Stimulated activated naive B cell treated with anti-CD40 and anti-IgM and Interleukin-4, amounts not matched to agents 10 μg/mL and 1 μg/mL and 100 μg/mL, for 72 hours (primary cell): Measurements from ENCODE around the gene PLOD3.
A peak's percentile ranks its signal among the peaks of the same experiment; 100 is the strongest.

Source experiments
- ATAC-seq, 2 donors: fragments of 150-1000 bp; cut with Tn5 transposase; replicated peaks; 2 replicates each; pipeline ENCODE4 v1.10.0; 2021; ENCODE audit warnings: moderate library complexity in 1 of 2
- DNase-seq: peaks from one replicate; pipeline ENCODE4 v3.0.0; 2021
- H3K27ac Mint-ChIP-seq: one replicate; pipeline ENCODE4 v1.8.0; 2022; ENCODE audit warnings: mild to moderate bottlenecking, mixed read lengths
- H3K27me3 Mint-ChIP-seq, 2 donors: one replicate each; pipeline ENCODE4 v1.8.0; 2022; ENCODE audit warnings: mixed read lengths in 2 of 2
- H3K36me3 Mint-ChIP-seq, 2 donors: one replicate each; pipeline ENCODE4 v1.8.0; 2022; ENCODE audit warnings: mixed read lengths in 2 of 2, mild to moderate bottlenecking in 1 of 2
- H3K4me1 Mint-ChIP-seq, 2 donors: one replicate each; pipeline ENCODE4 v1.8.0; 2022; ENCODE audit warnings: mixed read lengths in 2 of 2, mild to moderate bottlenecking in 1 of 2
- H3K4me3 Mint-ChIP-seq, 2 donors: one replicate each; pipeline ENCODE4 v1.8.0; 2022; ENCODE audit warnings: mild to moderate bottlenecking in 2 of 2, mixed read lengths in 2 of 2, moderate library complexity in 1 of 2
- H3K9me3 Mint-ChIP-seq, 2 donors: one replicate each; pipeline ENCODE4 v1.8.0; 2022; ENCODE audit warnings: mixed read lengths in 2 of 2, mild to moderate bottlenecking in 1 of 2

The PLOD3 gene

GRCh38 chr7:101172005-101172853 is 45.2 kb downstream of the PLOD3 start:
- no peak for DNase-seq
- Mint-ChIP-seq H3K9me3 (peaks cover 0 to 7% of the 10 kb centered on the region in 2 donors), H3K4me3 (peak overlapping the region; percentile 58 to 74), H3K4me1 (peaks cover 47 to 72% of the 10 kb centered on the region in 2 donors), H3K27me3 (peaks cover 93 to 98% of the 10 kb centered on the region in 2 donors), H3K36me3 (peaks cover 9 to 14% of the 10 kb centered on the region in 2 donors), H3K27ac (peak overlapping the region; percentile 94)
- peak; percentile 54 to 56 for ATAC-seq

- peaks cover 0 to 7% of the 10 kb centered on the region in 2 donors for H3K9me3 Mint-ChIP-seq
- peaks cover 51 to 79% of the 10 kb centered on the region in 2 donors for H3K4me1 Mint-ChIP-seq
- ATAC-seq (no peak), DNase-seq (no peak)
- peaks cover 90 to 100% of the 10 kb centered on the region in 2 donors for H3K27me3 Mint-ChIP-seq
- peaks cover 9 to 14% of the 10 kb centered on the region in 2 donors for H3K36me3 Mint-ChIP-seq
- peak overlapping the region; percentile 94 for H3K27ac Mint-ChIP-seq
- peak overlapping the region; percentile 36 to 74 for H3K4me3 Mint-ChIP-seq
These were observed 45.9 kb downstream of the PLOD3 start for GRCh38 chr7:101171442-101171837.

DNA sequence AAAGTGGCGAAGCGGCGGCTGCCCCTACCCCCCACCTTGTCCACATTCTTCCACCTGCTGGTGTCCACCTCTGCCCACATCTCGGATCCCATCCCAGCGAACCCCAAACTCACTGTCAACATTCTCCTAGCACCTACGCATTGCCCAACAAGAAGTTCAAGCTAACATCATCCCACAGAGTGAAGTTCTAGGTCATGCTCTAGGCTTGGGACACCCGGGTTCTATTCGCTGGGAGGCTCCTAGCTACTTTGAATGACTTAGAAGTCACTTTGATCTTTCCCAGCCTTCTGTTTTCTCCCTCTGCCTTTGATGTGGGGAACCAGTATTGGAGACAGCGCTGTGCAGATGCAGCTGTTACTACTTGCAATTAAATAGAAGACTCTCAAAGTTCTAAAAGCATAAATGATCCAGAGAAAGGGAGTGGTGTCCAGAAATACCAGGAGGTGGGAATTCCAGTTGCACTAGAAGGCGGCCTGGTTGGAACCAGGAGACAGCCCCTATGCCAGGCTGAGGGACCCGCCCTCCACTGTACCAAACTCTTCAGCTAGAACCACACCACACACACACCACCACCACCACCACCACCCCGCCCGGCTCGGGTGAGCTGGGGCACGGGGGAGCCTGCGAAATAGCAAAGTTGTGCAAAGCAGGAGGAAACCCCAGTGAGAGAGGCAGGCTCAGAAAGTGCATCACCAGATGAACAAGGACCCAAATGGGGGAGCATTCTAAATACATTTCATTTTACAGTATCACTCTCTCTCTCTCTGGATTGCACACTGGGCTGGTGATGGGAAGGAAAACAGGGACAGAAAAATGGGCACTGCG is 46.6 kb downstream of the PLOD3 start:
- peak overlapping the region; percentile 36 to 74 for H3K4me3 Mint-ChIP-seq
- H3K4me1 Mint-ChIP-seq = peaks cover 57 to 85% of the 10 kb centered on the region in 2 donors
- peak overlapping the region; percentile 94 for H3K27ac Mint-ChIP-seq
- no peak for DNase-seq
- peaks cover 9 to 14% of the 10 kb centered on the region in 2 donors for H3K36me3 Mint-ChIP-seq
- H3K27me3 Mint-ChIP-seq = peaks cover 91 to 100% of the 10 kb centered on the region in 2 donors
- H3K9me3 Mint-ChIP-seq = peaks cover 0 to 7% of the 10 kb centered on the region in 2 donors
- no peak for ATAC-seq

DNA sequence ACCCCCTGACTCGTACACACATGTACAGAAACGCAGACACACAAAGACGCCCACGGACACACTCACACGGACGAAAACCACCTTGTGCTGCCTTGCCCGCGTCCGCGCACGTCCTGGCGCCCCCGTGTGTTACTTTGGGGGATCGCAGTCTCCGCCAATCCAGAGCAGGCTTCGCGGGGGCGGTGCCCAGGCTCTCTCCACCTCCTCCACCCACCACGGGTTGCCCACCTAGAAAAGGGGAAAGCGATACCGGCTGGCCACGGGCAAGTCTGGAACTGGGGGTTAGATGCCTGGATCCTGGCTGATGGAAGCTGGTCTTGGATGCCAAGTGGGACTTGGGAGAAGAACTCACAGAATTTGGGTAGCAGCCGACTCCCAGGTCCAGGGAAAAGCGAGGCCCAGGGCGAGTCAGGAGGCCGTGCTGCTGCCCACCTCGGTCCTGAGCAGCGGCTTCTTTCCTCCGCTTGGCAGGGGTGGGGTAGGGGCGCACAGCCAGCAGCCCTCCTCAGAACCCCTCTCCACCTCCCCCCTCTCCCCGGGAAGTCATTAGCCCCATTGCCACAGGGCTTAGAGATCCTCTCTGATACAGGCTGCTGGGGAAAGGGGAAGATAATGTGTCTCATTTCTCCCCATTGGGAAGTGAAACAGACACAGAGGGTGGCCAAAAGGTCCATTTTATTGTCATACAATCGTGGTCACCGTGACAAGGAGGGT is 47.4 kb downstream of the PLOD3 start:
- H3K36me3 Mint-ChIP-seq = peaks cover 11 to 18% of the 10 kb centered on the region in 2 donors
- H3K4me3 Mint-ChIP-seq = peak overlapping the region; percentile 17 to 36
- peaks cover 3 to 10% of the 10 kb centered on the region in 2 donors for H3K9me3 Mint-ChIP-seq
- H3K27me3 Mint-ChIP-seq = peaks cover 91 to 100% of the 10 kb centered on the region in 2 donors
- DNase-seq (peak; percentile 65), ATAC-seq (peak; percentile 34 to 58)
- peak overlapping the region; percentile 70 for H3K27ac Mint-ChIP-seq
- H3K4me1 Mint-ChIP-seq = peaks cover 65 to 93% of the 10 kb centered on the region in 2 donors

DNA sequence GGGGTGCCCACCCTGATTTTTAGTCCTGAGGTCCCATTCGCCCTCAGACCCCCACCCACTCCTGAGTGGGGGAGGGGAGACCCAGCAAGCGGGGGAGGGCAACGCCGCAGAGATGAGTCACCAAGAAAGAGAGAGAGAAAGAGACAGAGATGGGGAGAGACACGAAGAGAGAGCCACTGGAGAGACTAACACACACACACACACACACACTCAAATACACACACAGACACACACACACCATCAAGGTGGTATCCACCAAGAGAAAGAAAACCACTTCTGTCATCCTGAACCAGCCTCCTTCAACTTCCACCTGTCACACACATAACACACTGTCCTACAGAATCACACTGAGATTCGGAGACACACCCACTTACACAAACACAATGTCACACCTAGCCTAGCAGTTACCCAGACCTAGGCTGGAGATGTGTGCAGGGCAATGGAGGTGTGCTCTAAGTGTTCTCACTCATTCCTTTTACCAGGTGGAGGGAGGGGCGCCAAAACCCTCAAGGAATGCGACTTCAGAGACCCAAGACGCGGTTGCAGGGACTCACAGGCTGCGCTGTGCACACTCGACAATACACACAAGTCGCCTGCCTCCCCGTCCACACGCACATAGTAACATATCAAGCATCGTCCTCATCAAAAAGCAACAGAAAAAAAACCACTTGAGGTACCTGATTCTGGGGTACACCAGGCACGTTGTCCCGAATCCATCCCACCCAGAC is 48.1 kb downstream of the PLOD3 start:
- no peak for DNase-seq
- peaks cover 65 to 96% of the 10 kb centered on the region in 2 donors for H3K4me1 Mint-ChIP-seq
- H3K36me3 Mint-ChIP-seq = peaks cover 9 to 17% of the 10 kb centered on the region in 2 donors
- peaks cover 3 to 7% of the 10 kb centered on the region in 2 donors for H3K9me3 Mint-ChIP-seq
- peak overlapping the region; percentile 17 to 36 for H3K4me3 Mint-ChIP-seq
- peaks cover 88 to 100% of the 10 kb centered on the region in 2 donors for H3K27me3 Mint-ChIP-seq
- no peak for ATAC-seq
- peak overlapping the region; percentile 70 for H3K27ac Mint-ChIP-seq

DNA sequence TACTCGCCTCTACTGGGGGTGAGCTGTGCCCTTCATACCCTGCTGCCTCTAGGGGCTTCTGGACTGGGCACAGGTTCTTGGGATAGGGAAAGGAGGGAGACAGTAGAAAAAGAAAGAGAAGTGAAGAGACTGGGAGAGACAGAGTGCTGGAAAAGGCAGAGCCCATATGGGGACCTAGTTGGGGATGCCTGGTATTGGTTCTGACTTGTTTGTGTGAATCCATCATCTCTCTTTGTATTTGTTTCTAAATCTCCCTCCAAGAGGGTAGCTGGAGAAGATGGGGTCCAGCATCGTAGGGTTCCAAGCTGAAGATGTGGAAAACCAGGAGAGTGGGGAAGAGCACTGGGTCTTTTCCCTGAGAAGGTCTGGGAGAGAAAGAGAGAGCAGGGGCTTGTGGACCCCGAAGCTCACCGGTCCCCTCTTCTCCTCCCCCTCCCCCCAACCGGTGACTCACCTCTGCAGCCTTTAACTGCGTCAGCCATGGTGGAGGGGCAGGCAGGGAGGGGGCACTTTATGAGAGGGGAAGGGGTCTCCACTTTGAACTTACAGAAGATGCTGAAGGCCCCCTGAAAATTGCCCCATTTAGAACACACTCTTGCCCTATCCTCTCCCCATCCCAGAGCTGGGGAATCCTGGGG is 48.9 kb downstream of the PLOD3 start:
- Mint-ChIP-seq H3K4me3 (peak overlapping the region in 1 of 2 donors; percentile 52), H3K36me3 (peaks cover 4 to 12% of the 10 kb centered on the region in 2 donors), H3K27me3 (peaks cover 81 to 97% of the 10 kb centered on the region in 2 donors), H3K4me1 (peaks cover 60 to 96% of the 10 kb centered on the region in 2 donors), H3K27ac (peak overlapping the region; percentile 47), H3K9me3 (peaks cover 2 to 3% of the 10 kb centered on the region in 2 donors)
- ATAC-seq (no peak), DNase-seq (no peak)

DNA sequence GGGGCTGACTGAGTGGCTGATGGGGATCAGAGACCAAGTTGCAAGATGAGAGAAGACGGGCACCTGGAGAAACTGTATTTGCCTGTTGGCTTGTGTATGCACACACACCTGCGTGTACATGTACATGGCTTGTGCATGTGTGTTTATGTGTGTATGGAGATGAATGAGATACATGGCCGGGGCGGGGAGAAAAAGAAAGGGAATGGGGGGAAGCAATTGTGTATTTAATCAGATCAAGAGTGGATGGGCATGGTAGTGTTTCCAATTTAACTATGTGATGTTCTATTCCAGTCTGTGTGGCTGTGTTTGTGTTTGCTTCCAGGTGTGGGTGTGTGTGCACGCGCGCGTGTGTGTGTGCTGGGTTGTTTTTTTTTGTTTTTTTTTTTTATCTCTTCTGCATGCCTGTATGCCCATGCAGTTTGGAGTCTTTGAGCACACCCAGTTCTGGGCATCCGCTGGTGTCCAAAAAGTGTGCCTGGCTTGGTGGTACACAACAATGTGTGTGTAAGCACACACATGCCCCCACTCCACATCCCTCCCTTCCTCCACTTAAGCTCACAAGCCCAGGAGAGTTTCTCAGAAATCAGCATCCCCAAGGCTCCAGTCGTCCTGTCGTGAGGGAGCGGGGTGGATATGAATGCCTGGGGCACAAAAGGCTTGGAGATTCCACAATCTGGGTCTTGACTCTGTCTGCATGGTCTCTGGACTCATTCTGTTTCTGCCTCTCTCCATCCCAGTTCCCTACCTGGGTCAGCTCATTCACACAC is 49.6 kb downstream of the PLOD3 start:
- Mint-ChIP-seq H3K27ac (no peak overlapping the region), H3K36me3 (peaks cover 4 to 12% of the 10 kb centered on the region in 2 donors), H3K27me3 (peaks cover 74 to 90% of the 10 kb centered on the region in 2 donors), H3K9me3 (peaks cover 2 to 3% of the 10 kb centered on the region in 2 donors), H3K4me3 (peak overlapping the region in 1 of 2 donors; percentile 20), H3K4me1 (peaks cover 56 to 92% of the 10 kb centered on the region in 2 donors)
- DNase-seq = no peak
- no peak for ATAC-seq

- no peak overlapping the region for H3K27ac Mint-ChIP-seq
- ATAC-seq = no peak
- peaks cover 56 to 93% of the 10 kb centered on the region in 2 donors for H3K4me1 Mint-ChIP-seq
- peaks cover 72 to 82% of the 10 kb centered on the region in 2 donors for H3K27me3 Mint-ChIP-seq
- H3K9me3 Mint-ChIP-seq = peaks cover 2 to 3% of the 10 kb centered on the region in 2 donors
- DNase-seq = no peak
- peak overlapping the region in 1 of 2 donors; percentile 14 for H3K4me3 Mint-ChIP-seq
- H3K36me3 Mint-ChIP-seq = peaks cover 4 to 12% of the 10 kb centered on the region in 2 donors
These were observed 50.3 kb downstream of the PLOD3 start for GRCh38 chr7:101166909-101167644.

GRCh38 chr7:101166648-101166908 is 50.8 kb downstream of the PLOD3 start:
- H3K27me3 Mint-ChIP-seq = peaks cover 67 to 77% of the 10 kb centered on the region in 2 donors
- no peak overlapping the region for H3K27ac Mint-ChIP-seq
- peak overlapping the region; percentile 84 to 94 for H3K4me3 Mint-ChIP-seq
- H3K9me3 Mint-ChIP-seq = peaks cover 2 to 3% of the 10 kb centered on the region in 2 donors
- peaks cover 53 to 89% of the 10 kb centered on the region in 2 donors for H3K4me1 Mint-ChIP-seq
- ATAC-seq (no peak), DNase-seq (no peak)
- H3K36me3 Mint-ChIP-seq = peaks cover 3 to 10% of the 10 kb centered on the region in 2 donors

- peaks cover 4 to 10% of the 10 kb centered on the region in 2 donors for H3K36me3 Mint-ChIP-seq
- no peak for DNase-seq
- ATAC-seq = no peak
- peaks cover 2 to 3% of the 10 kb centered on the region in 2 donors for H3K9me3 Mint-ChIP-seq
- peak overlapping the region; percentile 98 for H3K27ac Mint-ChIP-seq
- H3K4me1 Mint-ChIP-seq = peaks cover 48 to 84% of the 10 kb centered on the region in 2 donors
- peaks cover 62 to 72% of the 10 kb centered on the region in 2 donors for H3K27me3 Mint-ChIP-seq
- H3K4me3 Mint-ChIP-seq = peak overlapping the region; percentile 84 to 94
These were observed 51.3 kb downstream of the PLOD3 start for GRCh38 chr7:101165958-101166647.

- Mint-ChIP-seq H3K27me3 (peaks cover 55 to 64% of the 10 kb centered on the region in 2 donors), H3K9me3 (peaks cover 2 to 3% of the 10 kb centered on the region in 2 donors), H3K4me1 (peaks cover 43 to 76% of the 10 kb centered on the region in 2 donors), H3K4me3 (peak within 1 kb of the TSS; percentile 84 to 94), H3K27ac (peak within 1 kb of the TSS; percentile 98), H3K36me3 (peaks cover 6 to 11% of the 10 kb centered on the region in 2 donors)
- peak; percentile 83 for DNase-seq
- peak; percentile 82 to 84 for ATAC-seq
These were observed 52.1 kb downstream of the PLOD3 start, which contains the start of gene VGF for GRCh38 chr7:101165075-101165957. TSS of gene VGF (minus strand) at chr7:101165569. CDS start at chr7:101164843, 726 bp downstream.
